Left cardiac atrium (tissue), 4 donors: ENCODE results near the gene GPC6. TPM values are rescaled to one million over a fixed set of nuclear protein-coding genes. Genes with fewer than 3 reads are reported as not detected.
"Not testable (repeated sequence)": the region's sequence is repeated elsewhere in the genome, so short reads cannot be mapped to it uniquely, and the experiment has no call there.

ENCODE experiments used
- ATAC-seq, 2 donors: fragments of 200-7000 bp; cut with Tn5 transposase; one replicate each; pipeline ENCODE4 v1.9.1; 2020; ENCODE audit warnings: mild to moderate bottlenecking in 2 of 2, moderate library complexity in 2 of 2
- DNase-seq: peaks from one replicate; pipeline ENCODE4 v3.0.0-alpha.2; 2020
- intact Hi-C, 2 donors: fragments of 100-400 bp; cut with DNase I; formaldehyde crosslinking; loops; one replicate each; pipeline versions ENCODE4 v1.14.1 to v1.15.1; 2022 to 2023
- total RNA-seq, 2 donors: library from RNA; stranded (reverse); fragmentation: NEBNext Ultra II Directional; extraction: Animal tissue kit (Norgen Biotek cat#: 25700); gene quantifications; one replicate each; pipeline ENCODE4 v1.2.1, GENCODE V29; 2021
- donor health status: DM: no; HTN: yes; CAD: no.
- donor health status: DM: no; HTN: yes; CAD: no; lungs with severe emphysema.
- donor health status: DM: yes; HTN: yes; CAD: no.
- donor health status: Dilated cardiomyopathy.

Gene GPC6
- total RNA-seq, 2 donors from 2014 or later = 2.8 to 5.4 TPM

DNA sequence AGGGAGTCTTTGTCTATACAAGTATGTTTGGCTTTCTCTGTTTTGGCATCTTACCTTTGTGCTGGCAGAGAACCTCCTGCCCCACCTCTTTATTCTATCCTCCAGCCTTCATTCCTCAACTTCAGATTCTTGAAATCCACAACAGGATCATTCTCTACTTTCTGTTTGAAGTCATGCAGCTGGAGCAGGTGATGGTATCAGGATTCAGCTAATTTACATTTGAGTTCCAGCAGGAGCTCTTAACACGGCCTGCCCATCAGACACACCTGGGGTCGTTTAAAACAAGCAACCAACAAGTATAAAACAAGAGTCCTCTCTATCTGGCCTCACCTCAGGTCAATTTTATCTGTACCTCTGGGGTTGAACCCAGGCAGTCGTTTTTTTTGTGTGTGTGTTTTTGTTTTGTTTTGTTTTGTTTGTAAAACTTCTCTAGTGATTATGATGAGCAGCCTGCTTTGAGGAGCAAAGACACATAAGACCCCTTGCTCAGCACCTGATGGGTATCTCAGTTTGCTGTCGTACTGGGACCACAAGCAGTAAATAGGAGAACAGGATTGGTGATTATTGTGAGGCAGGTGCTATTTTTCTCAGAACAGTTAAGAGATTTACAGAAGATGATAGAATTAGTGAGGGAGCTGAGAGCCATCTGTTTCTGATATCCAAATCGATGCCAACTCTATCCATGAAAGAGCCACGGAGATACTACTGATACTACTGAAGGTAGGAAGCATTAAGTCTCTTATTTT is 78.4 kb downstream of the GPC6 start:
- intact Hi-C loops = no loop called here

DNA sequence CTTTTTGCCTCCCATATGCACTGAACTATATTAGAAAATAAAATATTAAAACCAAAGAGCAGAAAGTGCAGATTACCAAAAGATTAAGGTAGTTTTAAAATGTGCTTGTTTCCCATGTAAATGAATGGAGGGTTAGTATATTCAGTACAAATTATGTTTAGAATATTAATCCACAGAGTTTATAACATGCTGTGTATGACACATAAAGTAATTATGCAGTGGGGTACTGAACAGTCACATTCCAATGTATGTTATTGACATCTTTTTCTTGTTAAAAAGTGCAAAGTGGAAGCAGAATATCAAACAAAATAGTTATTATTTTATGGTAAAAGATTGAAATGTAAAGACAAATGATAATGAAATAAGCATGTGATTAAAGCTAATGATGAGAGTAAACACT is 79.3 kb downstream of the GPC6 start:
- ATAC-seq (no peak), DNase-seq (no peak)
- intact Hi-C loops = no loop called here

More for the DNA sequence above, 78.4 kb downstream of the GPC6 start:
- DNase-seq = no peak
- no peak for ATAC-seq

DNA sequence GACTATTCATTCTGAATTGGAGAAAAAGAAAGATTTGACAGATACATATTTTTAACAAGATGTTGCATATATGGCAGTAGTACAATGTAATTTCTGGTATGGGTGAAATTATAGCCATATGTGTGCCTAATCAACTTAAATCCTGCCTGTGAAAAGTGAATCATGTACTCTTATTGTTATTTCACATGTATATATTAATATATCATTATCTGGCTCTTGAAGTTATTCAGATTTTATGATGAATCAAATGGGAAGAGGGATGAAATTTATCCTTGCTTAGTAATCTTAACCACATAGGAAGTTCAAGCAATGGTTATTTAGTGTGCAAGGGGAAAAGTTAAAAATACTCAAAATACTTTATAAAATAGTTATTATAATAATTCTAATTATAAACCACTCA is 80.5 kb downstream of the GPC6 start:
- ATAC-seq = no peak
- intact Hi-C loops = no loop called here
- DNase-seq = no peak

DNA sequence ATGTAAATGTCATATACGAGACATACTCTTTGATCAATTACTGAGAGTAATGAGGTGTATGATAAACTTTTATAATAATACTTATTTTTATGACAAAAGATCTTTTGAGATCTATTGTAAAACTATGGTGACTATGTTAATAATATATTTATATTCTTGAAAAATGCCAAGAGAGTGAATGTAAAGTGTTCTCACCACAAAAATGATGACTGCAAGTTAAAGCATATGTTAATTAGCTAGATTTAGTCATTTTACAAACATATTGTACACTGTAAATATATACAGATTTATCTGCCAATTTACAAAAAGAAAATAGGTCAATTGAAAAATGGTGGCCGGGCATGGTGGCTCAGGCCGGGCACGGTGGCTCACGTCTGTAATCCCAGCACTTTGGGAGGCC is 81.0 kb downstream of the GPC6 start:
- DNase-seq (no peak), ATAC-seq (no peak)
- intact Hi-C loops = no loop called here

DNA sequence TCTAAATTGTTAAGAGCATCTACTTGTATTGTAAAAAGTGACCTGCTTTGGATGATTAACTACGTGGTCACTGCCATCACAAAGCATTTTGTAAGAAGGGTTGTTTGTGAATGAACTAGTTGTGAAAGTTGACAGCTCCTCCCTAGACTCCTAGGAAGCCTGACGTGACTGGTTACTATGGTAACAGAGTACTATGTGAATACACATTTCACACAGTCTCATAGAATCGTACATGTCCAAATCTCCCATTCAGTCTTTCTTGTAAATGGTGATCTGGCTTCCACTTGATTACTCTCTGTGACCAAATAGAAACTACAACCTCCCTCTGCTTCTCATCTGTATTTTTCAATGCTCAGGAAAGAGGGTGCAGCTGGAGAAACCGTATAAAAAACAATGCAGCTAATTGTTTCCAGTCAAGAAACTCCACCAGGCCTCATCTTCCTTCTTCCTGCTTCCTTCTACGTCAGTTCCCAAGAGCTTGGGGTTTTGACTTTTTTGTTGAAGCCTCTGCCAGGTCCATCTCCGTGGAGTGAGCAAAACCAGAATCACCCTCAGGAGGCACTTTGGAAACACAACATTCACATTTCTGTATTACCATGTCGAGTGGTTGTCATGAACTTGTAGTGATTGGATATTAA is 83.4 kb downstream of the GPC6 start:
- ATAC-seq = peak in 1 of 2 donors; percentile 14
- DNase-seq = no peak
- intact Hi-C loops = no loop called here

DNA sequence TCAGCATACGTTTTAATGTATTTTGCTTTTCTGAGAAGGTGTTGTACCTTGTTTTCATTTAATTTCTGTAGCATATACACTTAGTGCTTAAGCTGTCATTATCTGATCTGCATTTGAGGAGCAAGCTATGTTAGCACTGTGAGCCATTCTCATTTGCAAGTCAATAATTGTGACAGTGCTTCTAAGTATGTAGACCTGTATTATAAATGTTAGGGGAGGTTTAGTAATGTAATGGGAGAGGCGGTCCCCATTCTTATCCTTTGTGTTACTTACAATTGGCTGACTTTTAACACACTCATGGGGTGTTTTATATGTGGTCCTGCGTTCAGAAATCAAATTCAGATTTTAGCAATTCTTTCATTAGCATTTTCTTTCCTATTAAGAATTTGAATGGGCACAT is 90.2 kb downstream of the GPC6 start:
- DNase-seq = no peak
- intact Hi-C loops = no loop called here
- ATAC-seq = no peak

DNA sequence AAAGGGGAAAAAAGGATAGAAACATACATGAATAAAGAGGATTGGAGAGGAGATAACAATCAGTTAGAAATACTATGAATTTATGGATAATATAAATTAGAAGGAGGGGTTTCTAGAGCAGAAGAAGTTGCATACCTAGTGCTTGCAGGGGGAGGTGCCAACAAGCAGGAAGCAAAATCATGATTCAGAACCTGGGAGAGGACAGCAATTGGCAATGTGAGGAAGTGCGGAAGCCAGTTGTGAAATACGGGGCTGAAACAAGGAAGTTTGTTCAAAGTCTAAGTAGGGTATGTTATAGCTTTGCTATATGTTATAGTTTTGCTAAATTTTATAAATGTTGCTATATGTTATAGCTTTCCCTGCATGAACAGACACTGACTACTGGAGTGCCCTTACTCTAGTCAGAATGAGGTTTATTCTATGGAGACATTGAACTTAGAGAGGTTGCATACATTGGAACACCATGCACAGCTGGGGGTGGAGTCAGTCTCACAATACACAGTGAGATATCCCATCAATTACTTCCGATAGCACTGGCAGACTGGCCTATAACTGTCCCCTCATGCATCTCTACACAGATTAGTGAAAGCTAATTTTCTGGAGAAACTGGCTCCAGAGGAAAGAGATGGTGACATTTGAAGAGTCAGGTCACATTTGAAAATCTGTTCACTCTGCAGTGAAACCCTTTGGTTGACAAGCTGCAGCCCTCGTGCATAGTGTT is 92.1 kb downstream of the GPC6 start:
- ATAC-seq (no peak), DNase-seq (no peak)
- intact Hi-C loops = no loop called here

DNA sequence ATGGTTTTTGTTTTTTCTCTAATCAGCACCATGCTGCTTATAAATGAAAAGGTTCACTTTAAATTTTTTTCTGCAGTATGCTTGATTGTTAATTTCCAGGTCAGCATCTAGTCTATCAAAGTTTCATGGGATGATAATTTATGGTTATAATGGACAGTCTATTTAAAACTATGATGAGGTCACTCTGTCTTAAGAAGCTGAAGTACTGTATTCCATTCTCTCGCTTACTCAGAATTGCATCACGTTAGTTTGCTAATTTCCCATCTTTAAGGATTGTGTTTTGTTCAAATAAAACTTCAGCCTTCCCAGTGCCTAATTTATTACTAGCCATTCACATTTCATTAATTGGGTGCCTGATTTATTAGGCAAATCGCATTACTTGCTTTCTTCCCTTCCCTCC is 94.3 kb downstream of the GPC6 start:
- ATAC-seq (no peak), DNase-seq (no peak)
- intact Hi-C loops = no loop called here

DNA sequence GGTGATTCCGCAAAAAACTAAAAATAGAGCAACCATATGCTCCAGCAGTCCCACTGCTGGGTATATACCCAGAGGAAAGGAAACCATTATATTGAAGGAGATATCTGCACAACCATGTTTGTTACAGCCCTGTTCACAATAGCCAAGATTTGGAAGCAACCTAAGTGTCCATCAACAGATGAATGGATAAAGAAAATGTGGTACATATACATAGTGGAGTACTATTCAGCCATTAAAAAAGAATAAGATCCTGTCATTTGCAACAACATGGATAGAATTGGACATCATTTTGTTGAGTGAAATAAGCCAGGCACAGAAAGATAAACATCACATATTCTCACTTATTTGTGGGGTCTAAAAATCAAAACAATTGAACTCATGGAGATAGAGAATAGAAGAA is 97.3 kb downstream of the GPC6 start:
- DNase-seq, intact Hi-C loops, ATAC-seq: not testable (repeated sequence)

DNA sequence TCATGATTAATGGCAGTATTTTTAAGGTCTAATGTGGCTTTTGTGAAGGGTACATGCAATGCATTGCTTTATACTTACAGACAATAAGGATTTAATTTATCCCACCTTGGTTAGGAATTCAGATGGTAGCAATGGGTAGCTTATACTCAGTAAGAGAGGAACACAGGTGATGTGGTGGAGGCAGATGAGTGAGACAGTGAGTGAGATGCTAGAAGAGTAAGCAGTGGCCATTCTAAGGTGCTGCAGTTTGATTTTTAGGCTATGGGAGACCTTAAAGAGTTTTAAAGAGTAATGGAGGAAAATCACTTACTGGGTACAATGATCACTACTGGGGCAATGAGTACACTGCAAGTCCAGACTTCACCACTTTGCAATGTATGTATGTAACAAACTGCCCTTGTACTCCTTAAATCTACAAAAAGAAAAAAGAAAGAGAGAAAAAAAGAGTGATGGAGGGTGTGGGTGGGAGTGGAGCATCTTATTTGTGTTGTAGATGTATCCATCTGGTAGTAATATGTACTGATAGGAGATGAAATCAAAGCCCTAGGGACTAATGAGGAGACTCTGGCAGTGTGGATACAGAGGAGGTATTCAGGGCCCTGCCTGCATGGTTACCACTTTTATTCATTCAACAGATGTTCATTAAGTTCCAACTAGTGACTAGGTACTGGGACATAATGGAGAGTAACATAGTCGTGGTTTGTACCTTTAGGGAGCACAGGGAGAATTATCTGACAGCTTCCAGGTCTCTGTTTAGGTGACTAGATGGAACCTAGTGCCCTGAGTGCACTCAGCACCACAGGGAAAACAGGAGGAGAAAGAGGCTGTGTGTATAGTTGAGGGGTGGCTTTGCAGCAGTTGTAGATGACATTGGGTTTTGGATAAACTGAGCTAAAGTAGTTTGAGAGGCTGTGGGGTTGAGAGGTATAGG is 99.0 kb downstream of the GPC6 start:
- ATAC-seq = no peak
- intact Hi-C loops = no loop called here
- no peak for DNase-seq

DNA sequence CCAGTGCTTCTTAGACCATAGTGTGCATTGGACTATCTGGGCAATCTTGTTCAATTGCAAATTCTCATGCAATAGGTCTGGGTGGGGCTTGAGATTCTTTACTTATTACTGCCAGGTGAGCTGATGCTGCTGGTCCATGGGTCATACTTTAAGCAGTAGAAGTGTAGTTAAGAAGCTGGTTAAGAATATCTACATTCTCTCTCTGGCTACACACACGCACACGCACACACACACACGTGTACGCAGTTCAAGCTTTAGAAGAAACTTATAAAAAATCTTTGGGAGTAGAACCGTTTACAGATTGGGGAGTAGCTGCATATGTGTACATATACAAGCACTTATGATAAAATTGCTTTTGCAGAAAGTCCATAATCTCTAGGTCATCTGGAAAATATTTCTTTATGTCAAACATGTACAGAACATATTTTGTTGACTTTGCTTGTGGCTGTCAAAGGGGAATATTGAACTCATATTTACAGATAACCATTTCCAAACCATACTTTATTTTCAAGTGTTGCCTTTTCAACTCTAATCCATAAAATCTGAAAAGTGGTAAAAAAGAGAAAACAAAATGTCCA is 99.7 kb downstream of the GPC6 start:
- no peak for DNase-seq
- intact Hi-C loops = no loop called here
- no peak for ATAC-seq

DNA sequence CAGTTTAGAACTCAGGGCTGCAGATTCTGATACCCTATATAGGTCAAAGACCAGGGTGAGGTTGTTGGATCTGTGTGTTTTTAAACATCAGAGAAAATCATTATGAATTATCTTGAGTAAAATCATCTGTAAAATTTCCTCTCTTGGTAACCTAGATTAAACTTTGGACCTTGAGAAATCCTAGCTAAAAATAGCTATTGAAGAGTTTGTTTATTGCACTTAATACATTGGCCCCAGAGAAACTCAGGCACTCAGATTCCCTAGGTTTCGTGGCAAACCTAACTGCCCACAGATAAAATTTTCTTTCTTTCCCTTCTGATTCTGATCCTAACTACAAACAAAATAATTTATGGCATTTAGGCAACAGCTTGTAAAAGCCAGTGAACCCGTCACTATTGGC is 102.3 kb downstream of the GPC6 start:
- no peak for ATAC-seq
- intact Hi-C loops = no loop called here
- no peak for DNase-seq

DNA sequence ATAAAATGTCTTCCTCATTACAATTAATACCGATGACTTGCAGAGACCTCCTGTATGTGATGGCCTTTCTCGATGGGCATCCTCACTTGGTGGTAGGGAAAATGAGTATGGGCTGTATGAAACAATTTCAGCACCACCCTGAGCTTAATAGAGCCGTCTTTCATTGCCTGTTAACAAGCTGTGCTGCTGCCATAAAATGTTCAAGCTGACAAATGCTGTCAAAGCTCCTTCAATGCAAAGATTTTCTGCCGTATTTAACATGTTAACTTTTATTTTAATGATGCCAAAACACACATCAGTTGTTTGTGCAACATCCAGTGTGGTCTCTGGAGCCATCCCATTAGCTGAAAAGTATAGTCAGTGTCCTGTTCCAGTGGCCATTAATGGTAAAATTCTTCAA is 110.1 kb downstream of the GPC6 start:
- no peak for ATAC-seq
- intact Hi-C loops = no loop called here
- DNase-seq = no peak

DNA sequence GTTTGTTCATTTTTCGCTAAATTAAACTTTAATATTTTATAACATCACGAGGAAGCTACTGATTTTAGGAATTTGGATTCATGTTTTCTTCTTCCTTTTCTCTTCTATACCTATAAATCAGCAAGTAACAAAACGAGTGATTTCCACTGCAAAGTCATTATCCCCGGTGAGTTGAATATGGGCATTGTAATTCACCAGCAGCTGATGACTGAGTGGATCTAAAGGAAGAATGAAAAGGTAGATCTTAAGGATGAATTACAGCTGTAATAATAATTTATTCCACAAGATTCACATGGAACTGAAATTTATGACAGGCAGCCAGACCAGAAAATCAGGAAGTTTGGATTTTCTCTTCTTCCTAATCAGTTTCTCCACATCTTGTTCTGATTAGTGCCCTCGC is 111.4 kb downstream of the GPC6 start:
- intact Hi-C loops = no loop called here
- ATAC-seq = no peak
- no peak for DNase-seq

DNA sequence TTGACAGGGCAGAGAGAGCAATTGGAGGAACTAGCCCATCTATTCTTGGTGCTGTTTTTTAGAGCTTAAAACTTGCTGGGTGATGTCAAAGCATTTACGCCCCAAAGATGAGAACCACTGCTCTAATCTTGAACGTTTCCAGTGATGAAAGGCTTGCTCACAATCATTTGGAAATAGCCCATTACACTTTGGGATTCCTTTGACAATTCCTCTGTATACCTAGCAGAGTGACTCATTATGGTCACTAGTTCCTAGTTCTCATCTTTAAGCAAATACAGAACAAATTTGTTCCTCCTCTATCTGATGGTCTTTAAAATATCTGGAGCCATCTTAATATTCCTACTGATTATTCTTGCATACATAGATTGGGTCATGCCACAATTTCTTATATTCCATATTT is 112.3 kb downstream of the GPC6 start:
- DNase-seq (no peak), ATAC-seq (no peak)
- intact Hi-C loops = no loop called here

DNA sequence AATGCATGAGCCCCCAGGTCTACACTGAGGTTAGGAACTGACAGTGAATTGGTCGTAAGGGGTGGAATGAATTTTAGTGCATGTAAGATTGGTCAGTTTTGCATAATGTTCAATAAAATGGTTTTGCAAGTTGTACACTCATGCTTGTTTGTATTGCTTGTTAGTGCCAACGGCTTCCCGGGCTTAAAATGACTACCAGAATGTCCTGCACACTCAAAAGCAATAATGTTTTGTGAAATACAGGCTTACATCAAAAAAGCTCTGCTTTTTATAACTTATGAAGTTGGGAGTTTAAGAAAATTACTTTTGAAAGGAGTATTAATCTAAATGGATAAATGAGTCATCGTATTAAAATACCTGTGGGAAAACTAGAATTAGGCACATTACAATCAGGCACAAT is 112.9 kb downstream of the GPC6 start:
- no peak for DNase-seq
- intact Hi-C loops = no loop called here
- ATAC-seq = no peak

DNA sequence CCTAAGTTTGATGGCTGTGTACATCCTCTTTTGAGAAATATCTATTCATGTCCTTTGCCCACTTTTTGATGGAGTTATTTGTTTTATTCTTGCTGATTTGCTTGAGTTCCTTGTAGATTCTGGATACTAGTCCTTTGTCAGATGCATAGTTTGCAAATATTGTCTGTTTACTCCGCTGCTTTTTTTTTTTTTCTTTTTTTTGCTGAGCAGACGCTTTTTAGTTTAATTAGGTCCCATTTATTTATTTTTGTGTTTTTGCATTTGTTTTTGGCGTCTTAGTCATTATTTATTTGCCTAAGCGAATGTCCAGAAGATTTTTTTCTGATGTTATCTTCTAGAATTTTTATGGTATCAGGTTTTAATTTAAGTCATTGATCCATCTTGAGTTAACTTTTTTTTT is 114.9 kb downstream of the GPC6 start:
- ATAC-seq (no peak), DNase-seq (no peak)
- intact Hi-C loops = no loop called here

DNA sequence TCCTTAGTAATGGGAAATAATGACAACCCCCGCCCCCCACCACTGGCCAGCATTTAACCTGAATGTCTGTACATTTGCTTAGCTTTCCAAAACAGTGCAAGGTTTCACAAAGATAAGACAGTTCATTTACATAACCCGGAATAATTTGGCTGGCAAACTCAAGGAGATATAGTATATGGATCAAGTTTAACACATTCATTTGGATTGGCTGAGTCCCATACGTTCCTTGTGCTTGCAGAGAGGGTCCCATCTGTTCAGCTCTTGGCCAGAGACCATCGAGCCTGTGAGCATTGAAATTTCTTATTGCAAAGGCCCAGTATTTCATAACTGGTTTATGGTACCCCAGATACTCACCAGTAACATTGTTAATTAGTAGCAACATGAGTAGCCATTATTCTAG is 116.5 kb downstream of the GPC6 start:
- no peak for ATAC-seq
- intact Hi-C loops = no loop called here
- no peak for DNase-seq

DNA sequence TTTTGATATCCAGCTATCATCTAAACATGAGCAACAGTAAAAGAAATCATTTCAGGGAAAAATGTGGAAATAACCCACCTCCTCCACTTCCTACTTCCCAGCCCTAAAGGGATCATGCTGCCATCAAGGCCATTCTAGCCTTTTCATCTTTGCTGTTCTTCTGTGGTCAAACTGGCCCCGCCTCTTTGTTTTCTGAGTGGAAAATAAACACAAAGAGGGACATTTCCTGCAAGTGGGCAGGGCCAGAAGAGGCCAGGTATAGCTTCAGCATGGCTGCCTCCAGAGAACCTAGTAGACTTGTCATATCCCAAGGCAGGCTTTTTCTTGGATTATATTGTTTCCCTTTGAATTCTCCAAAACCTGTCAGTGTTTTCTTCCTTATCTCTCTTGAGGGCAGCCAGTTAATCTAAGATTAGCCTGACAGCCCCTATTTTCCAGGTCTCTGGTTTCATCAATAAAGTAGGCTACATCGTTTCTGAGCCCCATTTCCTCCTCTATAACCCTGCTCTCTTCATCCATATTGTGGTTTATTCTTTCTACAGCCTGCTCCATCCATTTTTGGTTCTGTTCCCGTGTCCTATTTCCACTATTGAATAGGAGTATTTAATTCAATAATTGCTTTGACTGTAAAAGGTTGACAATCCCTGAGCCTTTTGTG is 117.6 kb downstream of the GPC6 start:
- intact Hi-C loops = no loop called here
- ATAC-seq = no peak
- no peak for DNase-seq
